ENCODE results near the gene GALNT12.

The GALNT12 gene

GRCh38 chr9:98832768-98833089 lies 25.3 kb downstream of the GALNT12 start:
- DNase-seq (ENCODE audit: low read depth), result no peak

DNA sequence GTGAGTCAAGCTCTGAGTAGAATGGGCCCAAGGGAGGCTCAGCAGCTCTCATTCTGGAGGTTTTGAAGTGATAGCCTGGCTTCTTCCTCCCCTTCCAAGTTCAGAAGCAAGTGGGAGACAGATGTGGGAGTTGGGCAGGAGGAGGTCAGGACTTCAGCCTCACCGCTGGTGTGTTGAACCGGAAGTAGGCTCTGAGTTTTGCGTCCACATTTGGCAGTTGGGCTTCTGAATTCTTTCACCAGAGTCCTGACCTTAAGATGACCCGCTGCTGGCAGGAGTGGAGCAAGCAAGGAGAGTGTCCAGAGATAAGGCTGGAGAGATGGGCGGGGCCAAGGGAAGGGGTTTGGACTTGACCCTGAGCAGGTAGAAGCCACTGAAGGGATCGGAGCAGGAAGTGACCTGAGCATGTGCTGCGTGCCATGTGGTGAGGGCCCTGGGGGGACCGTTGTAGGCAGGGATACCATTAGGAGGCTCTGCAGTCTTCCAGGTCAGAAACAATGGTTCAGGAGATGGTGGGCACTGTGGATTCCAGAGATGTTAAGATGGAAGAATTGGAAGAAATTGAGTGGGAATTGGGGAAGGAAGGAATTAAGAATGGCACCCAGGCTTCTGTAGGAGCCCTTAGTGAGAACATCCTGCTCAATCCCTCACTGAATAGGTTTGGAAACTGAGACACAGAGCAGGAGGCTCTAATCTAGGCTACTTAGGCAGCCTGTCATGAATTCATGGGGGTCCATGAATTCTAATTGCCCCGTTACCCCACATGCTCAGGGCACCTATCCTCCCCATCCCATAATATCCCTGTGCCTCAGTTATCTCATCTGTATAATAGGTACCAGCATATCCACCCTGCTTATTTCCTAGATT lies 25.9 kb downstream of the GALNT12 start:
- DNase-seq (ENCODE audit: low read depth), result no peak

DNA sequence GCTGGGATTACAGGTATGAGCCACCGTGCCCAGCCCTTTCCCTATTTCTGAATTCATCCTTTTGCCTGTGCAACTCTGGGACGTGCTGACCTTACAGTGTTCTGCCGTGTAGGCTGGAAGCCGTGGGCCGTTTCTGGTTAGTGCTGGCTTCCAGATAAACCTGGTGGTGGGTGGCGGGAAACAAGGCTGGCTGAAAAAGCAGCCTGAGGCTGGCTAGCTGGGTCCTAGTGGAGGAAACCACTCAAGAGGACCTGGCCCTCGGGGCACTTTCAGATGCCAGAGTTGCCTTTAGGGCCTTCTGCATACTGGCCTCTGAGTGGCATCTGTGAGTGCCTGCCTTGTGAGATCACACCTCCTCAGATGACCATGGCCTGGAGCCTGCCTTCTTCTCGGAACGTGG lies 26.9 kb downstream of the GALNT12 start:
- DNase-seq (ENCODE audit: low read depth), result no peak

- no peak for DNase-seq (ENCODE audit: low read depth)
These were observed 28.7 kb downstream of the GALNT12 start for GRCh38 chr9:98836206-98836605.

DNA sequence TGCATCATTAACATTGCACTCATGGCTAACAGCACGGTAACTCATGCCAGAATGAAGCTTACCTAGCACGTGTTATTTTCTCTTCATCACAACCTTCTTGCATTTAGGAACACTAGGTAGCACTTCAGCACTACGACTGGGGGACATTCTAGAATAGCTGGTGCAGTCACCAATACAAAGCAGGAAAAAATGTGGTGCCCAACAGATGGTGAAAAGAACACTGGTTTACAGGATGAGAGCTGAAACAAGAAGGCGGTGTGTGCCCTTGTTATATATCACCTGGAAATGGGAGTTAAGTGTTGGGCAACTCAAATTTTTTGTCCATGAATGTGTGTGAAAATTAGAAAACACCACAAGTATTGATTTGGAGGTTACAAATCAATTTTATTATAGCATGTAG lies 30.0 kb downstream of the GALNT12 start:
- no peak for DNase-seq (ENCODE audit: low read depth)

- DNase-seq (ENCODE audit: low read depth), result no peak
These were observed 30.8 kb downstream of the GALNT12 start for GRCh38 chr9:98838155-98838867.

DNA sequence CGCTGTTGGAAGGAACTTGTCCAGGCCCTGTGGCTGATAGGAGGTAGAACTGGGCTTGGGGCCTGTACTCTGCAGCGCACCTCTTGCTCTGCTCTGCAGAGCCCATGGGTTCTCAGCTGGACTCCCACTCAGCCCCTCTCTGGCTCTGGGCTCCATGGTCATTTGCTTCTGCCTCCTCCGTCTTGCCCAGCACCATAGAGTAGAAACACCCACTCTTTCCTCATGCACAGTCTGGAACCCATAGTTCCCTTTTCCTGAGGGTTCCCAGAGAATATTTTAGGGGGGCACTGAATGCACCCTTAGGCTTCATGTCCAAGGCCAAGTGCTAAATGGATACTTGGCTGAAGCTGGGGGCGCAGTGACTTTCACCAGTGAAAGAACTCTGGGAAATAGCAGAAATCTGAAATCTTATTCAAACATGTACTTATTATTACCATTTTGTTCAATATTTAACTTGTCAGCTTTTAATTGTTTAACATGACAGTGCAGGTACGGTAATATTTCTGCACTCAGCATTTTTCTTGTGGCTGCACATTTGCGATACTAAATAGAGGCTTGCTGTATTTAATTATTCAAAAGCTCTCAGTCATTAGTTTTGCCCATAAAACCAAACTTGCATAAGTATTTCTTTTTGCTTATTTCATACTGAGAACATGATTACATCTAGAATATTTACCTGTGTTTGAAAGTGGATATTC lies 31.5 kb downstream of the GALNT12 start:
- DNase-seq (ENCODE audit: low read depth), result no peak

DNA sequence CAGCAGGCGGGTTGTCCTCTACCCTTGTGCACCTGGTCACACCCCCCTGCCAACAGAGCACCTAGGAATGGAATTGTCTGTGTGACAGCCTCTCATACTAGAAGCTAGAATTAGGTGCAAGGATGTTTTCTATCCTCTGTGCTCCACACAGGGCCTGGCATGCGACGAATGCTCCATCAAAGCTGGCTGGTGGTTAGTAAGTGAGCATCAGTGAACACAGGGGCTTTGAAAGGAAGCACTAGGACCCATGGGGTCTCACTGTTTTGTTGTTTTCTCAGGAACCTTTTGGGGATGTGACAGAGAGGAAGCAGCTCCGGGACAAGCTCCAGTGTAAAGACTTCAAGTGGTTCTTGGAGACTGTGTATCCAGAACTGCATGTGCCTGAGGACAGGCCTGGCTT lies 32.3 kb downstream of the GALNT12 start:
- DNase-seq (ENCODE audit: low read depth), result no peak

GRCh38 chr9:98842510-98842909 lies 35.0 kb downstream of the GALNT12 start:
- no peak for DNase-seq (ENCODE audit: low read depth)

DNA sequence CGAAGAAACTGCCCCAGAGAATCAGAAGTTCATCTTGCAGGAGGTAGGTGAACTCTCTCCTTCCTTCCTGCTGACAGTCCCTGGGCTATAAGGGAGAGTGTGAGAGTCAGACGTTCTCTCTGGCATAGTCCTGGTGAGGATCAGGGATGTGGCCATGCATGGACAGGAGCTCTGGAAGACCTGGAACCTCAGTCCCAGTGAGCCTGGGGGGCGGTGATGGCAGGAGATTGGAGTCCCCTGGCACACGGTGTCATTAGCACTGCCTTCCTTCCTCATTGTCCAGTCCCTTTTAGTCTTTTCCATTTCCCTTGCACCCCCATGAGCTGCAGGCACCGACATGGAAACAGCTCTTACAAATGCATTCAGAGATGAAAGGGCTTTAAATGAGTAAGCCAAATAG lies 38.6 kb downstream of the GALNT12 start:
- DNase-seq (ENCODE audit: low read depth), result no peak

DNA sequence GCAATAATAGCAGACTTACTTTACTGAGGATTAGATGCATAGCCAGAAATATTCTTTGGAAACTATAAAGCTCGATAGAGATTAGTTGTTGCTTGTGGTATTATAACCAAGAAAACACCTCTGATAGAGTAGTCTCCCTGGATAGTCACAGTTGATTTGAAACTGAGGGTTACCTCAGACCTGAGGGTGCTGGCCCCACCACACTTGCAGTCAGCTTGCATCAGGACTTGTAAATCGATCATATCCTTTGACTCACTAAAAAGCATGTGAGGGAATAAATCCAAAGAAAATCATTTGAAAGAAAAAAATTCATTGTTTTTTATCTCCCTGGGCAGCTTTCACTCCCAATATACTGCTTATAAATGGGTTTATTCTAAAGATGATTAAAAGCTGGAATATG lies 39.4 kb downstream of the GALNT12 start:
- DNase-seq (ENCODE audit: low read depth), result no peak

- DNase-seq (ENCODE audit: low read depth), result peak; percentile 36
These were observed 41.1 kb downstream of the GALNT12 start for GRCh38 chr9:98848450-98849149.

- no peak for DNase-seq (ENCODE audit: low read depth)
These were observed 42.1 kb downstream of the GALNT12 start for GRCh38 chr9:98849563-98849962.

GRCh38 chr9:98850851-98851729 lies 43.6 kb downstream of the GALNT12 start:
- no peak for DNase-seq (ENCODE audit: low read depth)

DNA sequence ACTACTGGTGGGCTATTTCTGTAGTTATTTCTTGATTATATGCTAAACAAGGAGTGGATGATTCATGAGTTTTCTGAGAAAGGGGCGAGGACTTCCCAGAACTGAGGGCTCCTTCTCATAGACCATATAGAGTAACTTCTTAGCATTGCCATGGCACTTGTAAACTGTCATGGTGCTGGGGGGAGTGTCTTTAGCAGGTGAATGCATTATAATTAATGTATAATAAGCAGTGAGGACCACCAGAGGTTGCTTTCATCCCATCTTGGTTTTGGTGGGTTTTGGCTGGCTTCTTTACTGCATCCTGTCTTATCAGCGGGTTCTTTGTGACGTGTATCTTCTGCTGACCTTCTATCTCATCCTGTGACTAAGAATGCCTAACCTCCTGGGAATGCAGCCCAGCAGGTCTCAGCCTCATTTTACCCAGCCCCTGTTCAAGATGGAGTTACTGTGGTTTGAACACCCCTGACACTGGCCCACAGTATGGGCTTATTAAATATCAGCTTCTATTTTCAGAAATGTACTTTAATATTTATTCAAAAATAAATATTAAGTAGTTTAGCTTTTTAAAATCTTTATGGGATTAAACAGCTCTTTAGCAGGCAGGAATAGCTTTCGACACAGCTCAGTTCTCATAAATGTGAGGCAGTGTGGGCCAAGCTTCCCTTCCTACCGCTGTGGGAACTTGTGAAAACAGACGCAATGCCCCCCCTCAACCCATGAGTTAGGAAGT lies 44.4 kb downstream of the GALNT12 start:
- no peak for DNase-seq (ENCODE audit: low read depth)

- DNase-seq (ENCODE audit: low read depth), result no peak
These were observed 44.9 kb downstream of the GALNT12 start for GRCh38 chr9:98852460-98852734.

- no peak for DNase-seq (ENCODE audit: low read depth)
These were observed 45.5 kb downstream of the GALNT12 start for GRCh38 chr9:98852961-98853360.

DNA sequence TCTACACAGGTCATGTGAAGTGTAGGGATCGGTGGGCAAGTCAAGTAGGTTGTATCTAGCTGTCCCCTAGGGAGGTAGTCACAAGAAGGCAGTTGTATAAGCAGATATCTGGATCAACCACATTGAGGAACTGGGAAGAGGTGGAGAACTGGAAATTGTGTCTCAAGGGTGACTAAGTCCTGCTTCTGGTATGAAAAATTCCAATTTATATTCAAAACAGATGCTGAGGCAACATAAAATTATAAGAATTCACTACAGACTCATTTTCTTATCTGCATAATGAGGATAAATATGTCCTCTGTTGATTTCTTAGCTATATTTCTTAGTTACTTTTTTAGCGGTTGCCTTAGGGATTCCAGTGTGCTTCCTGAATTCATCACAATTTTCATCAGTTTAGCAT lies 46.8 kb downstream of the GALNT12 start:
- DNase-seq (ENCODE audit: low read depth), result no peak

GRCh38 chr9:98855592-98855991 lies 48.1 kb downstream of the GALNT12 start:
- DNase-seq (ENCODE audit: low read depth), result no peak

- no peak for DNase-seq (ENCODE audit: low read depth)
These were observed 49.5 kb downstream of the GALNT12 start for GRCh38 chr9:98856982-98857381.

DNA sequence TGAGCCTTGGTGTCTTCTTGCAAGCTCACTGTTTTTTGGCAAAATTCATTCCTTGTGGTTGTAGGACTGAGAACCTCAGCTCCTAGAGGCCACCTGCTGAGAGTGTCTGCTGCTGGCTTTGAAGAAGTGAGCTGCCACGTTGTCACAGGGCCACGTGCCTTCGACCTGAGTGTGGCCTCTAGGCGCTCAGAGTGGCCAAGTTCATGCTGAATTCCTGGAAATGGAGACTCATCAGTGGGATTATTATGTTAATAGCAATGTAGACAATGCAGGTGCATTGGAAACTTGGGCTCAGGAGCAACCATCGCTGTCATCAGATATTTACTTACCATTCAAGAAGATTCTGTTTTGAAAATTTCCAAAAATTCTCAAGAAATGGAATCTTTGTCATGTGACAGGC lies 52.5 kb downstream of the GALNT12 start:
- no peak for DNase-seq (ENCODE audit: low read depth)

All from stimulated activated CD8-positive, alpha-beta memory T cell treated with anti-CD3 and anti-CD28 coated beads, Interleukin-12 subunit alpha, Interleukin-12 subunit beta, amount 100 ng/mL, for 4 hours (primary cell).